Upper lobe of right lung (tissue), 1 donor: ENCODE results near the gene ZBTB34. TPM values are rescaled to one million over a fixed set of nuclear protein-coding genes. Genes with fewer than 3 reads are reported as not detected.

Source experiments
- ATAC-seq: fragments of 200-7000 bp; cut with Tn5 transposase; one replicate; pipeline ENCODE4 v1.9.1; 2020; ENCODE audit warnings: mild to moderate bottlenecking, moderate library complexity
- DNase-seq: peaks from one replicate; pipeline ENCODE4 v3.0.0-alpha.2; 2020
- H3K27ac ChIP-seq: fragments of 200-600 bp; one replicate; pipeline ENCODE4 v1.8.0; 2022
- H3K27me3 ChIP-seq: fragments of 200-600 bp; one replicate; pipeline ENCODE4 v1.8.0; 2022; ENCODE audit warnings: mild to moderate bottlenecking
- H3K36me3 ChIP-seq: fragments of 200-600 bp; one replicate; pipeline ENCODE4 v1.8.0; 2022
- H3K4me1 ChIP-seq: fragments of 200-600 bp; one replicate; pipeline ENCODE4 v1.8.0; 2022
- H3K4me3 ChIP-seq: fragments of 200-600 bp; one replicate; pipeline ENCODE4 v1.8.0; 2022; ENCODE audit warnings: mild to moderate bottlenecking
- H3K9me3 ChIP-seq: fragments of 200-600 bp; one replicate; pipeline ENCODE4 v1.8.0; 2022
- CTCF ChIP-seq: fragments of 200-600 bp; IDR thresholded peaks from one replicate; pipeline ENCODE4 v1.8.0; 2022; ENCODE audit warnings: antibody characterized with exemption
- intact Hi-C: fragments of 100-400 bp; cut with DNase I; formaldehyde crosslinking; loops from one replicate; pipeline ENCODE4 v1.11.0; 2022
- total RNA-seq: library from RNA; stranded (reverse); fragmentation: NEBNext Ultra II Directional; extraction: Animal tissue kit (Norgen Biotek cat#: 25700); gene quantifications from one replicate; pipeline ENCODE4 v1.2.1, GENCODE V29; 2021
- donor health status: DM: no; HTN: yes; CAD: no; lungs with severe emphysema.

Gene ZBTB34
- total RNA-seq, 1 donor from 2014 or later = 15.1 TPM

GRCh38 chr9:126879288-126879687 lies 18.8 kb downstream of the ZBTB34 start:
- Histone ChIP-seq H3K27ac (no peak overlapping the region), H3K4me1 (no peaks in the 10 kb centered on the region), H3K4me3 (no peak overlapping the region), H3K9me3 (no peaks in the 10 kb centered on the region), H3K36me3 (peaks cover 56% of the 10 kb centered on the region), H3K27me3 (no peaks in the 10 kb centered on the region)
- no peak for TF ChIP-seq CTCF
- no peak for DNase-seq
- no peak for ATAC-seq
- intact Hi-C loops = no loop called here

GRCh38 chr9:126880226-126880946 lies 19.9 kb downstream of the ZBTB34 start:
- intact Hi-C loops = no loop called here
- Histone ChIP-seq H3K4me3 (no peak overlapping the region), H3K9me3 (no peaks in the 10 kb centered on the region), H3K36me3 (peaks cover 56% of the 10 kb centered on the region), H3K4me1 (no peaks in the 10 kb centered on the region), H3K27me3 (no peaks in the 10 kb centered on the region), H3K27ac (no peak overlapping the region)
- no peak for ATAC-seq
- no peak for TF ChIP-seq CTCF
- peak; percentile 37 for DNase-seq

GRCh38 chr9:126880947-126881332 lies 20.5 kb downstream of the ZBTB34 start:
- DNase-seq (no peak), ATAC-seq (no peak)
- no peaks in the 10 kb centered on the region for H3K27me3 ChIP-seq
- no peak overlapping the region for H3K27ac ChIP-seq
- no peak for TF ChIP-seq CTCF
- H3K36me3 ChIP-seq = peaks cover 56% of the 10 kb centered on the region
- no peaks in the 10 kb centered on the region for H3K9me3 ChIP-seq
- no peak overlapping the region for H3K4me3 ChIP-seq
- H3K4me1 ChIP-seq = no peaks in the 10 kb centered on the region
- intact Hi-C loops = no loop called here

GRCh38 chr9:126882746-126883145 lies 22.3 kb downstream of the ZBTB34 start:
- Histone ChIP-seq H3K9me3 (no peaks in the 10 kb centered on the region), H3K27me3 (no peaks in the 10 kb centered on the region), H3K4me3 (no peak overlapping the region), H3K27ac (no peak overlapping the region), H3K4me1 (no peaks in the 10 kb centered on the region), H3K36me3 (peaks cover 51% of the 10 kb centered on the region)
- TF ChIP-seq CTCF = no peak
- no peak for ATAC-seq
- DNase-seq = no peak
- intact Hi-C loops = no loop called here

- no peak for TF ChIP-seq CTCF
- no peaks in the 10 kb centered on the region for H3K9me3 ChIP-seq
- peaks cover 42% of the 10 kb centered on the region for H3K36me3 ChIP-seq
- H3K4me3 ChIP-seq = no peak overlapping the region
- DNase-seq = peak; percentile 22
- no peaks in the 10 kb centered on the region for H3K4me1 ChIP-seq
- no peak for ATAC-seq
- intact Hi-C loops = no loop called here
- H3K27ac ChIP-seq = no peak overlapping the region
- H3K27me3 ChIP-seq = no peaks in the 10 kb centered on the region
Measured at GRCh38 chr9:126883636-126884035, 23.2 kb downstream of the ZBTB34 start.
